GM18502 (cell line): ENCODE data around the gene NCSTN.

Experiments
- ATAC-seq: cut with Tn5 transposase; IDR thresholded peaks from one replicate; pipeline ENCODE4 v1.9.1; 2021; ENCODE audit warnings: mild to moderate bottlenecking; ENCODE audit not compliant: unreplicated experiment, poor library complexity

NCSTN gene

GRCh38 chr1:160346958-160347357, 3.8 kb downstream of the NCSTN start:
- no peak for ATAC-seq

- ATAC-seq: no peak
Observed at GRCh38 chr1:160351629-160352028, 8.4 kb downstream of the NCSTN start.

GRCh38 chr1:160352555-160352954, 9.4 kb downstream of the NCSTN start:
- no peak for ATAC-seq

DNA sequence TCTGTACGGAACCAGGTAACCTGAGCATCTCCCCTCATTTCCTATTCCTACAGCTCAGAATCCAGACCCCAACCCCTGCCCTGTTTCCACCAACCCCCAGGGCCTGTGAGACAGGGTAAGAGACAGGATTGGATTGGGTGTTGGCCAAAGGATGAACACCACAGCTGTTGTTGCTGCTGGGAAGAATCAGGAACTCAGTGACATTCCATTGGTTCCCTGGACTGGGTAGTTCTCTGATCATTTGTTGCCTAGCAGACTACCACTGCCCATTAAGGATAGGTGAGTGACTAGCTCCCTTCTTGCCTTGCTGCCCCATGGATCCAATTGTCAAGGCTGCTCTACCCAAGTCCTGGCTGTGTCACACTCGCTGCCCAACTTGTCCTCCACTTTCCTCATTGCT, 10.0 kb downstream of the NCSTN start:
- no peak for ATAC-seq

DNA sequence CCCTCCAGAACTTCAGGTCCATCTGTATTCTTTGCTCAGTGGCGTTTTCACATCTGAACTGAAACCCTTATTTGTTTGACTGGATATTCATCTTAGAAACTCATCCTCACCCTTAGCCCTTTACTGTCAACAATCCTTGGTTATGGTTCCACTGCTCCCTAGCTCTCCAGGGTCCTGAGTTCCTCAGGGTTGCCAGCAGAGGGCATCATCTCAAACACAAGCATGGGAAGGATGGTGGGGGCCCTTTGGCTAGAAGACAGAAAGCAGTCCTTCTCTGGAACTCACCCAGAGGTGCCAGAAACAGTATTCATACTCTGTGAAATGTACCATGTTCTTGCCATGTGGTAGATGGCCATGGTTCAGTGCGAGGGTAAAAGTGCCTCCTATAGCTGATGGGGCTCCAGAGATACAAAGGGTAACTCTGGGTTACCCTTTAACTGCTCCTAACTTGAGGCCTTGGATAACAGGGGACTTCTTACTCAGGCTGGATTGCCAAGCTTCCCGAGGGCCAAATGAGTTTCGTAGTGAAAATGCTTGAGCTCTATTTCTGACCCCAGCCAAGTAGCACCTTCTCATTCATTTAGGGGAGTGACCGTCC, 11.3 kb downstream of the NCSTN start:
- ATAC-seq: no peak

DNA sequence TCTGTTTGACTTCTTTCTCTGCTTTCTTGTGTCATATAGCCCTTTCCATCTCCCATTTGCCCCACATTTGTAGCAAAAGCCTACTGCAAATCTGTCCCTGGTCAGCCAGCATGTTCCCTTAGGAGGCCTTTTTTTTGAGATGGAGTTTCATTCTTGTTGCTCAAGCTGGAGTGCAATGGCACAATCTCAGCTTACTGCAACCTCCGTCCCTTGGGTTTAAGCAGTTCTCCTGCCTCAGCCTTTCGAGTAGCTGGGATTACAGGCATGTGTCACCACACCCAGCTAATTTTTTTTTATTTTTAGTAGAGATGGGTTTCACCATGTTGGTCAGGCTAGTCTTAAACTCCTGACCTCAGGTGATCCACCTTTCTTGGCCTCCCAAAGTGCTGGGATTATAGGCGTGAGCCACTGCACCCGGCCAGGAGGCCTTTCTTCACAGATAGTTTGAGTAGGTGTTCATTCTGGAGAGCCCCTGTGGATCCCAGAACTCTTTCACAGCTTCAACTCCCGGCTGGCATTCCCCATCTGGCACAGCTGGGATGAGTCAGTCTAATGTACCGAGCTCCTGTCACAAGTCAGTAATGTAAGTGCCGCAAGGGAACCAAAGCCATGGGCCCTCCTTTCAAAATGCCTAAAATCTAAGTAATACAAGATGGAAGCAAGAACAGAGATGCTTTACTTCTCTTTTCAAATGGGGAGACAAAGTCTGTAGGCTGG, 14.3 kb downstream of the NCSTN start:
- no peak for ATAC-seq

- no peak for ATAC-seq
Observed at GRCh38 chr1:160358073-160358472, 14.9 kb downstream of the NCSTN start.

DNA sequence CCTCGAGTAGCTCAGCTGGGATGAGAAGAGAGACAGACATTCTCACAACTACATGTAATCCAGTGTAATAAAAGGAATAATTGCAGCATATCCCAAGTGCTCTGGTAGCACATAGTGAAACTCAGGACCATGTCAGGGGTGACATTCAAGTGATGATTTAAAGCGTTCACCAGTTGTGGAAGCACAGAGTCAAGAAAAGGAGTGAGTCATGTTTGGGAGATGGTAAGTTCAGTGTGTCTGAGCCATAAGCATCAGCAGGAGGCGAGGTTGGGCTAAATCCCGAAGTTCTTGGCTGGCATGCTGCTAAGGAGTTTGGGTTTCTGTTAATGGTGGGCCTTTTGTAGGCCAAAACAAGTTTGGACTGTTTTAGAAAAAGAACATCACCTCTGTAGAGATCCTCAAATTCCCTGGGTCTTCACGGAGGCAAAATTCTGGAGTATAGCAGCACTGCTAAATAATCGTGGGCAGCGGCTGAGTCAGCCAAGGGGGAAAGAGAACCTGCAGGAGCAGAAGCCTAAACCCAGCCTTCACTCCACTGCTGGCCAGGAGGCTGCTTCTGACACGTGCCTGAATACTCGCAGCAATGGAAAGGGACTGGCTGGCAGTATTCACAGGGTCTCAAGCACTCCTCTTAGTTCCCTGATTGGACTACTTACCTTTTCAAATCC, 16.5 kb downstream of the NCSTN start:
- ATAC-seq: no peak

DNA sequence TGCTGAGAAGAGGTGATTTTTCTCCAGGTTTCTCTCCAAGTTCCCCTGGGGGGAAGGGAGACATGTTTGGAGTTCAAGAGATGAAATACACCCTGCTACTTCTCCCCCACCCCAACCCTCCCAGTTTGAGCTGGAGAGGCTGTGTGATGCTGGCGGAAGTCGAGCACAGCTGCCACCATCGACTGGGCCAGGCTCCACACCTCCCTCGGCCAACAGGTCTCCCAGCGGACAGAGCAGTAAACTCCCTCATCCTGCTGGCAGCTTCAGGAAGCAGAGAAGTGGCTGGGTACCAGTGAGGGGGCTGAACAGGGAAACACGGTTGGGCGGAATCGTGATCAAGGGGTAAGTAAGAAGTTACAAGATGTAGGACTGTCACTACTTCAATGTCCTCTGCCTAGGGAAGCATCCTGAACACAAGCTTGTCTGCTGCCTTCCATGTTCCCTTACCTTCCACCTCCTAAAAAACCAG, 17.1 kb downstream of the NCSTN start:
- ATAC-seq: no peak

GRCh38 chr1:160361199-160361598, 18.0 kb downstream of the NCSTN start:
- no peak for ATAC-seq

DNA sequence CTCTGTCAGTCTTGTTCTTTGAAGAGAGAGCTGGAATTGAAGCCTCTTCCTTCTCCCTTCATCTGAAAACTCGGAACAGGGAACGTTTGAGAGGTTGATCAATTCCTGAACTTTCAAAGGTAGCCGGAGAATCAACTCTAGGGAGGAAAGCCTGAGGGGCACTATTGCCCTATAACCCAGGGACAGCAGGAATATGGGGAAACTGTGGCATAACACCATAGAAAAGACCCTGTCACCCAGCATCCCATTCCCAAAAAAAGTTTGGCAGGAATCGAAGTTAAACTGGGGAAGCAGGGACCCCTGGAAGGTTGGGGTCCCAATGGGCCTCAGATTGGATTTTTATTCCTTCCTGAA, 18.6 kb downstream of the NCSTN start:
- no peak for ATAC-seq

DNA sequence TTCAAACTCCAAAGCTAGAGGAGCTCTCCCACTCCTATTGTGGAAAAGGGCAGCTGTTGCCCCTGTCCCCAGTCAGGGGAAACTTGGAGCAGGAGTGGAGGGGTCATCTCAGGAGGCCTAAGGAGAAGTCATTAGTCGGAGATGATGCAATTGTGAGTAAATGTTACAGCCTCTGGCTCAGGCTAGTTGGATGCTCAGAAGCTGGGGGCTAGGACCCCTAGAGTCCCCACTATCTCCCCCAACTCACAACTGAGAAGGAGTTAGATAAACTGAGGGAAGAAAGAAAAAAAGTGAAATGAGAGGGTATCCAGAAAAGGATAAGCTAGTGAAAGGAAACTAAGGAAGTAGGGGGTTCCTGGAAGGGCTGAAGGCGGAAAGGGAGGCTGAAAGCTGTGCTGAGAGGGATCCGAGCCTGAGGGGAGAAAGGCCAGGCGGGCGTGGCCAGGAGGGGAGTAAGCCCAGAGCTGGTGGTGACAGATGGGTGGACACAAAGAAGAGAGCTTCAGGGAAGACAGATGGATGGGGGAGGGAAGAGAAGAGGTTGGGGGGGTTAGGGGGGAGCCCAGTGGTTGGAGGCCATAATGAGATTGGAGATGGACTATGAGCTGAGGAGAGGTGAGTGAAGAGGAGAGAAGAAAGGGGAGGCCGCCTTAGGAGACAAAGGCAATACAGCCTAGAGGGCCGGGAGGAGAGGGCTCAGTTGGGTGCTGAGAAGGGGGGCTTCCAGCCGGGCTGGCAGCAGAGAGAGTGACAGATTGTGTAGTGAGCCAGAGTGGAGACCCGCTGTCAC, 19.2 kb downstream of the NCSTN start:
- ATAC-seq: no peak

DNA sequence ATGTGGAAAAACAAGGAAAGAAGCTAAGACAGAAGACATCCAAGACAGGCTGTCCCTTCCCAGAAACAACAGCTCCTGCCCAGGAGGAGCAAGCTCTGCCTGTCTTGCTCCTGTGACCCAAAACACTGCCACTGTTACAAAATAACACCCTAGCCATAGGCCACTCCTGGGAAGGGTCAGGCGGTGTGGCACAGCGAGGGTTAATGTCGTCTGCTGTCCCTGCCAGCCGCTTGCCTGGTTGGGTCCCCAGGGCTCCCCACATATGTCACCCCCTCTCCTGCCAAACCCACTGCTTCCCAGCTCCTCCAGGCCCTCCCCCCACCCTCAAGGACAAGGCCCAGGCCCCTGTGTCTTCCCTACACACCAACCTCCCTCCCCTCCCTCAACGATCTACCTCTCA, 19.8 kb downstream of the NCSTN start:
- no peak for ATAC-seq

DNA sequence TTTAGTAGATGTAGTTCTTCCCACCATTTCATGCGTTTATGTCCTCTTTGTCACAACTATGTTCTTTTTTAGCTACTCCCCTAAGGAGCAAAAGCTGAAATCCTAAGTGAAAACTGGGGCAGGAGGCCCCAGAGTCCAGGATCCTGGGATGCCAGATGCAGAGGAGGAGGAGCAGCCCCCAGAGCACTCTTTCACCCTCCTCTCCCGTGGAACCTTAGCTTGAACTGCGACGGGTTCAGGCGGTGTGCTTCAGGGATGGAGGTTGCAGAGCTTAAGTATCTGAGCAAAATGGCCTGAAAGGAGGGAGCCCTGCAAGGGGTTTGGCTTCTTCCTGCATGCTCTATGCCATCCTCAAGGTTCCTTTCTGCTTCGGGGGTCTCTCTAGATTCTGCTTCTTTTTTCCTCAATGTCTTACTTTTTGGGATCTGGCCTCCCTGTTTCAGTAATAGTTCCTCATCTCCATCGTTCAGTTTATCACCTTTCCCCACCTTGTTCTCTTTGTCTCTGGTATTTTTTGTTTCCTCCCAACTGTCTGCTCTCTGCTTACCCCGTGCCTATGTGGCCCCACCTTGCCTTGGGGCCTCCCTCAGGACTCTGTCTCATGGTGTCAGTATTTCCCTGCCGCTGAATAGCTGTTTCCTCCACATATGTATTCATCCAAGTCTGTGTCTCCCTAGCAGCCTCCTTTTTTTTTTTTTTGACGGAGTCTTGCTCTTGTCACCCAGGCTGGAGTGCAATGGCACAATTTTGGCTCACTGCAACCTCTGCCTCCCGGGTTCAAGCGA, 21.0 kb downstream of the NCSTN start:
- ATAC-seq: no peak

GRCh38 chr1:160365325-160365724, 22.1 kb downstream of the NCSTN start:
- no peak for ATAC-seq

DNA sequence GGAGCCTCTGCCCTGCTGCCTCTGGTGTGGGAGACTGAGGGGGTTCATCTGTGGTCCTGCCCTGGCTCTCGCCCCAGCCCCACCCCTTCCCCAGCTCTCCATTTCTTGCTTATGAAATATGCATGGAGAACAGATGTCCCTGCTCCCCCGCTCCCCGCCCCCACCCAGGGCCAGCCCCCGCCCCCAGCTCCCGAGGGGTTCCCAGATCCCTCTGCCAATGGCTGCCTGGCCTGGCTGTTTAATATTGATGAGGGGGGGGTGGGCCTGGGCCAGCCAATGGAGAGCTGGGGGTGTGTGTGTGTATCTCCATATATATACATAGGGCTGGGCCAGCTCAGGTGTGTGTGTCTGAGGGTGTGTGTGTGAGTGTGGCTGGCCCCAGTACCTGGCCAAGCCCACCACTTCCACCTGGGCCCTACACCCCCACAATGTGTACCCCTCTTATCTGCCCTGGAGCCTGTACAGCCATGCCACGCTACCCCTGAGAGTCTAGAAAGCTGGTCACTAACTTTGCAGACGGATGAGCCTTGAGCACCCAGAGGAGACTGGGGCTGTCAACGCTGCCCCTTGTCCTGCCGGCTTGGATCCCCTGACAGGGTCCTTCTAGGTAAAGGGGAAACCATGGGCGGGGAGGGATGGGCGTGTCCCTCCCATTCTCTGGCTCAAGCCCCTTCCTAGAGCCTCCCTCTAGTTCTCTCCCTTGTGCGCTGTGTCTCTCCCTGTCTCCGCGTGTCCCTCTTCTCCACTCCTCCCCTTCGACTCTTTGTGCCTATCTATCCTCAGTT, 23.7 kb downstream of the NCSTN start, which contains the start of gene NHLH1:
Gene NHLH1 (plus strand): TSS at position 341 of the 785 bp plus-strand sequence. CDS start 3,661 bp downstream, outside the sequence.
- no peak for ATAC-seq

DNA sequence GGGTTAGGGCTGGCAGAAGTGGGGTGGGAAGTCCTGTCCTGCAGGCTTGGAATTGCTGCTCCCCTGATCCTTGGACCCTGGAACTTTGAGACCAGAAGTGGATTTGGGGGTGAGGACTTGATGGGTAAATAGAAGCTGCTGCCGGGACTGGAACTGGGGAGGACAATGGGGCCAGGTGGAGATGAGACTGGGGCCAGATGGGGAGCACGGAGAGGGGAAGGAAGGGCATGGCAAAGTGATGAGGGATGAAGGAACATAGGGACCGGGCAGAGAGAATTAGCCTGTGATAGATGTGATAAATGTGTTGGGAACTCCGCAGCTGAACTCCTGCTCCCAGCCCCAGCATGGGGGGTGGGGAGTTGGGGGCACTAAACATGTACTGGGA, 24.3 kb downstream of the NCSTN start:
- ATAC-seq: no peak

GRCh38 chr1:160367934-160368923, 25.0 kb downstream of the NCSTN start:
- ATAC-seq: no peak
